K562 (cell line): Measurements from ENCODE around the gene PRF1. TPM values are rescaled to one million over a fixed set of nuclear protein-coding genes. Genes with fewer than 3 reads are reported as not detected.
A peak's percentile ranks its signal among the peaks of the same experiment; 100 is the strongest.

Source experiments
- AFF1 ChIP-seq, 2 experiments: fragments of 450-650 bp; IDR thresholded peaks; 2 replicates each; pipeline ENCODE4 v1.6.1; 2018; ENCODE audit warnings: mild to moderate bottlenecking in 2 of 2, low read depth in 1 of 2; ENCODE audit not compliant: partially characterized antibody in 2 of 2
- CXXC5 ChIP-seq: fragments of 250-450 bp; sonication (Bioruptor Pico); IDR thresholded peaks from 2 replicates; pipeline ENCODE4 v1.8.0; 2022; ENCODE audit warnings: inconsistent platforms, mild to moderate bottlenecking, moderate library complexity
- REST ChIP-seq, 2 experiments: fragments of 450-650 bp; formaldehyde crosslinking in 1 of 2; IDR thresholded peaks; 2 replicates each; pipeline versions ENCODE4 v1.4.0 to v1.6.1; 2014 to 2020; ENCODE audit warnings: mild to moderate bottlenecking in 2 of 2, borderline replicate concordance in 1 of 2, low read depth in 1 of 2
- polyA plus RNA-seq, 8 experiments: library from polyadenylated mRNA; depleted of rRNA in 4 of 8; stranded (reverse) in 5 of 8; unstranded in 3 of 8; fragments of >200 nt; fragmentation: Nextera tagmentation in 2 of 8; fragmentation: Illumina TruSeq in 1 of 8; extraction: Ambion mirVana in 2 of 8; extraction: Trizol in 1 of 8; gene quantifications; 2 replicates each; pipeline versions ENCODE4 v1.2.1 to v1.2.3, GENCODE V29; 2011 to 2014; ENCODE audit warnings: inconsistent platforms in 1 of 8, missing spikeins in 1 of 8
- total RNA-seq, 7 experiments: library from RNA; depleted of rRNA in 6 of 7; stranded (reverse); fragments of >200 nt in 6 of 7; fragmentation: Illumina TruSeq in 2 of 7; extraction: Trizol in 2 of 7; gene quantifications; 2 replicates each; pipeline versions ENCODE4 v1.2.1 to v1.2.3, GENCODE V29; 2011 to 2021; ENCODE audit warnings: low replicate concordance in 1 of 7

Gene PRF1
- total and polyA plus RNA-seq, 9 of the 15 experiments (the other 6 are each of a cell fraction or from before 2014, with no cell fraction given), result 3.8 to 8.6 (median 6.3) TPM

- TF ChIP-seq AFF1 (IDR thresholded peaks at IDR 0.05; ENCODE audit: low read depth in 1 of 2, partially characterized antibody in 2 of 2) (no peak), REST (IDR thresholded peaks at IDR 0.05; ENCODE audit: borderline replicate concordance) (peak; percentile 70), REST (CRISPR knock-in tag; IDR thresholded peaks at IDR 0.05; ENCODE audit: low read depth) (no peak), CXXC5 (CRISPR knock-in tag) (no peak)
These were observed 28.7 kb downstream of the PRF1 start (continued) for GRCh38 chr10:70573599-70574506.
